ENCODE data around the gene SRRM5.

Gene SRRM5

GRCh38 chr19:43656436-43656835 lies 44.5 kb downstream of the SRRM5 start:
- no peak overlapping the region for H3K4me3 ChIP-seq

GRCh38 chr19:43658001-43658400 lies 46.1 kb downstream of the SRRM5 start:
- no peak overlapping the region for H3K4me3 ChIP-seq
- no peak overlapping the region for H3K27ac ChIP-seq

More at GRCh38 chr19:43656436-43656835, 44.5 kb downstream of the SRRM5 start:
- no peak overlapping the region for H3K27ac ChIP-seq

GRCh38 chr19:43658494-43658893 lies 46.6 kb downstream of the SRRM5 start:
- no peak overlapping the region for H3K4me3 ChIP-seq
- no peak overlapping the region for H3K27ac ChIP-seq

GRCh38 chr19:43660301-43660970 lies 48.5 kb downstream of the SRRM5 start:
- H3K27ac ChIP-seq: no peak overlapping the region

GRCh38 chr19:43660971-43661360 lies 49.1 kb downstream of the SRRM5 start:
- Histone ChIP-seq H3K27ac (no peak overlapping the region), H3K4me3 (no peak overlapping the region)

More at GRCh38 chr19:43660301-43660970, 48.5 kb downstream of the SRRM5 start:
- H3K4me3 ChIP-seq: no peak overlapping the region

GRCh38 chr19:43662487-43662886 lies 50.6 kb downstream of the SRRM5 start:
- Histone ChIP-seq H3K4me3 (no peak overlapping the region), H3K27ac (no peak overlapping the region)

GRCh38 chr19:43664018-43664417 lies 52.1 kb downstream of the SRRM5 start:
- H3K4me3 ChIP-seq: no peak overlapping the region
- H3K27ac ChIP-seq: peak overlapping the region in 3 of 21 experiments; percentile 22 to 47 (median 47)
